H1 (cell line): ENCODE measurements around the gene UPK2. TPM values are rescaled to one million over a fixed set of nuclear protein-coding genes. Genes with fewer than 3 reads are reported as not detected.

Experiments used
- CTCF ChIA-PET: fragments of 300-600 bp; sonication (Branson Sonifier 250); formaldehyde crosslinking; loops from one replicate; lab custom pipeline; 2021; ENCODE audit not compliant: partially characterized antibody; lab: Charles Lee
- POLR2A ChIA-PET: fragments of 300-600 bp; sonication (Branson Sonifier 250); formaldehyde crosslinking; loops from one replicate; lab custom pipeline; 2021; ENCODE audit warnings: inconsistent platforms; ENCODE audit not compliant: partially characterized antibody; lab: Charles Lee
- DNase-seq, 2 experiments: peaks; one replicate each; pipeline versions ENCODE4 v3.0.0 to v3.0.0-alpha.2; 2010 to 2022; ENCODE audit warnings: low spot score in 2 of 2, low read depth in 1 of 2, mixed read lengths in 1 of 2
- FAIRE-seq: peaks from 2 replicates; lab custom pipeline; 2011; peaks lifted over from hg19 to GRCh38; lab: Jason Lieb, UNC
- H2AFZ ChIP-seq: 2 replicates; pipeline ENCODE4 v1.8.1; 2012; ENCODE audit warnings: low read length, inconsistent platforms
- H2AK5ac ChIP-seq: 2 replicates; pipeline ENCODE4 v1.6.1; 2013; ENCODE audit warnings: low read depth, low read length
- H2BK120ac ChIP-seq: replicated peaks from 2 replicates; pipeline ENCODE3; 2013; ENCODE audit warnings: low read depth, low read length, inconsistent platforms
- H2BK12ac ChIP-seq: 2 replicates; pipeline ENCODE4 v1.6.1; 2013; ENCODE audit warnings: low read depth, low read length
- H2BK15ac ChIP-seq: 2 replicates; pipeline ENCODE4 v1.6.1; 2013; ENCODE audit warnings: low read length
- H2BK20ac ChIP-seq: 2 replicates; pipeline ENCODE4 v1.6.1; 2013; ENCODE audit warnings: low read length
- H2BK5ac ChIP-seq: 2 replicates; pipeline ENCODE4 v1.6.1; 2013; ENCODE audit warnings: low read depth, low read length
- H3K14ac ChIP-seq: 2 replicates; pipeline ENCODE4 v1.6.1; 2013; ENCODE audit warnings: inconsistent platforms; ENCODE audit not compliant: insufficient read length
- H3K18ac ChIP-seq: 2 replicates; pipeline ENCODE4 v1.6.1; 2013; ENCODE audit warnings: low read length; ENCODE audit errors: extremely low read depth
- H3K23ac ChIP-seq: 2 replicates; pipeline ENCODE4 v1.6.1; 2013; ENCODE audit warnings: inconsistent platforms; ENCODE audit not compliant: insufficient read length
- H3K23me2 ChIP-seq: 2 replicates; pipeline ENCODE4 v1.6.1; 2013; ENCODE audit warnings: low read depth, low read length
- H3K27ac ChIP-seq: 2 replicates; pipeline ENCODE4 v1.6.1; 2011; ENCODE audit warnings: low read depth, low read length, inconsistent platforms
- H3K27me3 ChIP-seq, 4 experiments: replicated peaks in 1 of 4; 1 replicate in 1 of 4; 2 replicates in 3 of 4; pipeline versions ENCODE4 v1.6.1 to v1.8.1; 2011 to 2013; ENCODE audit warnings: low read length in 3 of 4, mild to moderate bottlenecking in 3 of 4, inconsistent platforms in 2 of 4, mixed read lengths in 2 of 4, moderate library complexity in 1 of 4; ENCODE audit not compliant: control insufficient read depth in 3 of 4, insufficient read depth in 3 of 4; ENCODE audit errors: extremely low read depth in 1 of 4
- H3K36me3 ChIP-seq, 4 experiments: 2 replicates each; pipeline versions ENCODE4 v1.6.1 to v1.8.1; 2011 to 2013; ENCODE audit warnings: mild to moderate bottlenecking in 4 of 4, low read length in 3 of 4, moderate library complexity in 2 of 4, control low read depth in 1 of 4, inconsistent platforms in 1 of 4; ENCODE audit not compliant: insufficient read depth in 4 of 4, control insufficient read depth in 2 of 4
- H3K4ac ChIP-seq: replicated peaks from 2 replicates; pipeline ENCODE3; 2013; ENCODE audit warnings: low read length, low read depth, mixed read lengths, inconsistent platforms; ENCODE audit not compliant: insufficient read length
- H3K4me1 ChIP-seq, 4 experiments: replicated peaks in 1 of 4; 1 replicate in 1 of 4; 2 replicates in 3 of 4; pipeline versions ENCODE4 v1.6.1 to v1.8.1; 2011 to 2013; ENCODE audit warnings: low read length in 3 of 4, inconsistent platforms in 2 of 4, mixed read lengths in 1 of 4; ENCODE audit not compliant: insufficient read depth in 4 of 4, control insufficient read depth in 3 of 4
- H3K4me2 ChIP-seq, 2 experiments: 2 replicates each; pipeline versions ENCODE4 v1.6.1 to v1.8.1; 2011 to 2013; ENCODE audit warnings: low read depth in 2 of 2, low read length in 2 of 2, control low read depth in 1 of 2, inconsistent platforms in 1 of 2, mild to moderate bottlenecking in 1 of 2; ENCODE audit not compliant: insufficient read depth in 1 of 2
- H3K4me3 ChIP-seq, 4 experiments: fragments of 200-600, 300-600 bp in 1 of 4; sonication (generic), shearing (Covaris generic), sonication (Bioruptor Twin) in 1 of 4; 2 replicates each; pipeline versions ENCODE4 v1.5.1 to v1.8.1; 2011 to 2016; ENCODE audit warnings: low read length in 4 of 4, low read depth in 3 of 4, control low read depth in 2 of 4, inconsistent platforms in 2 of 4, mild to moderate bottlenecking in 2 of 4, mixed read lengths in 1 of 4, moderate library complexity in 1 of 4; ENCODE audit not compliant: insufficient read depth in 2 of 4; ENCODE audit errors: extremely low read depth in 1 of 4
- H3K56ac ChIP-seq: replicated peaks from 2 replicates; pipeline ENCODE3; 2013; ENCODE audit warnings: low read depth, mild to moderate bottlenecking, mixed read lengths, low read length, inconsistent platforms; ENCODE audit not compliant: insufficient read length
- H3K79me1 ChIP-seq: 2 replicates; pipeline ENCODE4 v1.6.1; 2013; ENCODE audit warnings: low read depth, low read length, control low read depth
- H3K79me2 ChIP-seq, 2 experiments: 2 replicates each; pipeline versions ENCODE4 v1.6.1 to v1.8.1; 2012 to 2013; ENCODE audit warnings: low read length in 2 of 2, mild to moderate bottlenecking in 2 of 2, inconsistent platforms in 1 of 2; ENCODE audit not compliant: insufficient read depth in 2 of 2, control insufficient read depth in 1 of 2
- H3K9ac ChIP-seq, 4 experiments: replicated peaks in 1 of 4; 1 replicate in 1 of 4; 2 replicates in 3 of 4; pipeline versions ENCODE4 v1.6.1 to v1.8.1; 2011 to 2013; ENCODE audit warnings: low read depth in 3 of 4, low read length in 3 of 4, control low read depth in 2 of 4, mild to moderate bottlenecking in 2 of 4, moderate library complexity in 2 of 4, inconsistent platforms in 1 of 4; ENCODE audit errors: extremely low read depth in 1 of 4
- H3K9me3 ChIP-seq, 2 experiments: 2 replicates each; pipeline versions ENCODE4 v1.6.1 to v1.8.1; 2012 to 2013; ENCODE audit warnings: mild to moderate bottlenecking in 2 of 2, moderate library complexity in 2 of 2, control low read depth in 1 of 2, inconsistent platforms in 1 of 2, low read depth in 1 of 2, low read length in 1 of 2, mixed read lengths in 1 of 2; ENCODE audit not compliant: insufficient read depth in 2 of 2
- H4K20me1 ChIP-seq, 2 experiments: replicated peaks in 1 of 2; 2 replicates each; pipeline versions ENCODE3 to v1.8.1; 2011 to 2013; ENCODE audit warnings: inconsistent platforms in 2 of 2, low read length in 2 of 2, mild to moderate bottlenecking in 1 of 2; ENCODE audit not compliant: insufficient read depth in 2 of 2, control insufficient read depth in 1 of 2
- H4K5ac ChIP-seq: 2 replicates; pipeline ENCODE4 v1.6.1; 2013; ENCODE audit warnings: low read length, low read depth, mixed read lengths, inconsistent platforms; ENCODE audit not compliant: insufficient read length
- H4K8ac ChIP-seq: 2 replicates; pipeline ENCODE4 v1.8.0; 2013; ENCODE audit warnings: mild to moderate bottlenecking, moderate library complexity, low read length, inconsistent platforms; ENCODE audit not compliant: insufficient read depth; ENCODE audit errors: extremely low read depth
- H4K91ac ChIP-seq: replicated peaks from 2 replicates; pipeline ENCODE3; 2013; ENCODE audit warnings: low read length, mixed read lengths, inconsistent platforms; ENCODE audit not compliant: insufficient read length
- YY1 ChIP-seq: IDR thresholded peaks from 2 replicates; pipeline ENCODE4 v1.6.1; 2011; ENCODE audit warnings: low read depth, mild to moderate bottlenecking, low read length
- WGBS, 2 experiments: shearing (Covaris generic) in 1 of 2; methylation state at CpG; one replicate each; pipeline versions ENCODE4 v1.1.6 to v1.1.7; 2013 to 2015; ENCODE audit warnings: low lambda C conversion rate in 2 of 2, mixed read lengths in 2 of 2, inconsistent platforms in 1 of 2, low coverage in 1 of 2, missing lambda C conversion rate in 1 of 2; ENCODE audit not compliant: insufficient replicate concordance in 2 of 2, insufficient coverage in 1 of 2, insufficient read length in 1 of 2; ENCODE audit errors: extremely low coverage in 1 of 2, missing lambda C conversion rate in 1 of 2; 5-methylcytosine and 5-hydroxymethylcytosine counted together
- polyA plus RNA-seq, 7 experiments: library from polyadenylated mRNA; depleted of rRNA in 3 of 7; stranded (reverse) in 5 of 7; unstranded in 2 of 7; fragments of >200 nt in 5 of 7; fragments of 200-250 nt in 2 of 7; gene quantifications; 1 replicate in 5 of 7; 2 replicates in 1 of 7; 4 replicates in 1 of 7; pipeline versions ENCODE4 v1.2.1 to v1.2.3, GENCODE V29; 2011 to 2013; ENCODE audit warnings: missing spikeins in 2 of 7, mixed read lengths in 2 of 7
- total RNA-seq: library from RNA; stranded (reverse); fragmentation: NEBNext Ultra II Directional; extraction: Animal tissue kit (Norgen Biotek cat#: 25700); gene quantifications from 2 replicates; pipeline ENCODE4 v1.2.1, GENCODE V29; 2021

Gene UPK2
- total and polyA plus RNA-seq, 2 of the 8 experiments (the other 6 are each of a cell fraction or from before 2014, with no cell fraction given) = 0.76 TPM; not detected in 1

- TF ChIP-seq YY1 = no peak
- no peak overlapping the region for H3K27ac ChIP-seq
- no peaks in the 10 kb centered on the region for H3K23me2 ChIP-seq
- H2BK5ac ChIP-seq = no peak overlapping the region
- H3K18ac ChIP-seq = no peak overlapping the region
- DNase-seq = no peak
- H3K79me2 ChIP-seq = no peaks in the 10 kb centered on the region
- 0 out of 2 replicates have a peak overlapping the region, but pooled peaks have one; percentile 36 for H2BK15ac ChIP-seq
- CTCF ChIA-PET = interaction anchor here (1.0 to 1.3 kb wide), 3 partner anchors 10 to 257 kb away, joined by 3 to 4 read pairs (median 3); no protein-coding TSS in a partner anchor
- no peak overlapping the region for H2BK20ac ChIP-seq
- 43% methylated on average over 2 of the region's 2 CpGs; no CpG with 5 or more reads in 1 of the 2 experiments for WGBS, 2 experiments
- POLR2A ChIA-PET = interaction anchor here (0.6 to 1.0 kb wide), 2 partner anchors 156 to 163 kb away, joined by 3 to 4 read pairs; partner anchors contain the start of gene DDX6
- no peaks in the 10 kb centered on the region for H3K9me3 ChIP-seq
- H4K5ac ChIP-seq = no peak overlapping the region
- no peak overlapping the region for H2BK120ac ChIP-seq
- no peak overlapping the region for H3K56ac ChIP-seq
- H4K91ac ChIP-seq = no peak overlapping the region
- no peaks in the 10 kb centered on the region for H3K36me3 ChIP-seq
- no peak overlapping the region for H3K9ac ChIP-seq
- H3K4me2 ChIP-seq = no peak overlapping the region
- H4K20me1 ChIP-seq = no peaks in the 10 kb centered on the region
- no peak overlapping the region for H2BK12ac ChIP-seq
- no peaks in the 10 kb centered on the region; a peak in 2 of 7 replicates for H3K27me3 ChIP-seq
- no peak overlapping the region for H2AFZ ChIP-seq
- no peak overlapping the region for H3K23ac ChIP-seq
- H3K14ac ChIP-seq = no peak overlapping the region
- H3K79me1 ChIP-seq = no peaks in the 10 kb centered on the region
- no peak overlapping the region for H2AK5ac ChIP-seq
- no peak for FAIRE-seq
- H3K4me1 ChIP-seq = no peaks in the 10 kb centered on the region
- H3K4me3 ChIP-seq = no peak overlapping the region
- no peak overlapping the region for H4K8ac ChIP-seq
- H3K4ac ChIP-seq = no peak overlapping the region
Observed at GRCh38 chr11:118947091-118947490, 9.0 kb upstream of the UPK2 start.
